Measurements from ENCODE around the gene EGFR. TPM values are rescaled to one million over a fixed set of nuclear protein-coding genes. Genes with fewer than 3 reads are reported as not detected.

Gene EGFR
- total RNA-seq, 2 experiments from 2014 or later, result not detected

- ChIA-PET POLR2A (no interaction called here), CTCF (no interaction called here)
Observed at GRCh38 chr7:55113760-55114540, 95.1 kb downstream of the EGFR start.

GRCh38 chr7:55117286-55117685 lies 98.5 kb downstream of the EGFR start:
- POLR2A ChIA-PET, result no interaction called here
- CTCF ChIA-PET, result no interaction called here

GRCh38 chr7:55118426-55118825 lies 99.6 kb downstream of the EGFR start:
- POLR2A ChIA-PET, result no interaction called here
- CTCF ChIA-PET, result no interaction called here

- ChIA-PET CTCF (no interaction called here), POLR2A (no interaction called here)
Observed at GRCh38 chr7:55119571-55119970, 100.8 kb downstream of the EGFR start.

- ChIA-PET POLR2A (no interaction called here), CTCF (no interaction called here)
Observed at GRCh38 chr7:55120074-55120473, 101.3 kb downstream of the EGFR start.

- POLR2A ChIA-PET, result no interaction called here
- CTCF ChIA-PET, result no interaction called here
Observed at GRCh38 chr7:55120501-55121198, 101.8 kb downstream of the EGFR start.

GRCh38 chr7:55121249-55121648 lies 102.4 kb downstream of the EGFR start:
- POLR2A ChIA-PET, result no interaction called here
- CTCF ChIA-PET, result no interaction called here

GRCh38 chr7:55122263-55122662 lies 103.4 kb downstream of the EGFR start:
- POLR2A ChIA-PET, result no interaction called here
- CTCF ChIA-PET, result no interaction called here

GRCh38 chr7:55124989-55125875 lies 106.4 kb downstream of the EGFR start:
- ChIA-PET POLR2A (no interaction called here), CTCF (no interaction called here)

- CTCF ChIA-PET, result no interaction called here
- POLR2A ChIA-PET, result no interaction called here
Observed at GRCh38 chr7:55127135-55127551, 108.3 kb downstream of the EGFR start.

- ChIA-PET CTCF (no interaction called here), POLR2A (no interaction called here)
Observed at GRCh38 chr7:55127622-55128081, 108.8 kb downstream of the EGFR start.

- CTCF ChIA-PET, result no interaction called here
- POLR2A ChIA-PET, result interaction anchor here (0.6 kb wide), 1 partner anchor 306 kb away, joined by 5 read pairs; no protein-coding TSS in a partner anchor
Observed at GRCh38 chr7:55128693-55129394, 110.0 kb downstream of the EGFR start.

GRCh38 chr7:55129541-55130394 lies 111.0 kb downstream of the EGFR start:
- ChIA-PET POLR2A (interaction anchor here (0.5 kb wide), 1 partner anchor 55 kb away, joined by 6 read pairs; no protein-coding TSS in a partner anchor), CTCF (no interaction called here)

- POLR2A ChIA-PET, result interaction anchor here (0.5 kb wide), 1 partner anchor 56 kb away, joined by 6 read pairs; no protein-coding TSS in a partner anchor
- CTCF ChIA-PET, result no interaction called here
Observed at GRCh38 chr7:55130395-55131141, 111.8 kb downstream of the EGFR start.

- ChIA-PET POLR2A (no interaction called here), CTCF (no interaction called here)
Observed at GRCh38 chr7:55131142-55131929, 112.5 kb downstream of the EGFR start.

GRCh38 chr7:55132550-55132889 lies 113.7 kb downstream of the EGFR start:
- CTCF ChIA-PET, result no interaction called here

GRCh38 chr7:55132890-55133551 lies 114.2 kb downstream of the EGFR start:
- POLR2A ChIA-PET, result interaction anchor here (0.5 kb wide), 1 partner anchor 188 kb away, joined by 4 read pairs; no protein-coding TSS in a partner anchor
- CTCF ChIA-PET, result no interaction called here

More at GRCh38 chr7:55132550-55132889, 113.7 kb downstream of the EGFR start:
- POLR2A ChIA-PET, result no interaction called here
